NCI-H526 (cell line): ENCODE data around the gene CSMD2.

Source experiments
- DNase-seq, 2 experiments: peaks; one replicate each; lab custom pipeline; 2025; lab: John Stamatoyannopoulos, UW

The CSMD2 gene

GRCh38 chr1:33500547-33500946 is 664.5 kb downstream of the CSMD2 start:
- DNase-seq: no peak

- no peak for DNase-seq
Observed at GRCh38 chr1:33497410-33497809, 667.6 kb downstream of the CSMD2 start.

- no peak for DNase-seq
Observed at GRCh38 chr1:33494929-33495328, 670.1 kb downstream of the CSMD2 start.

GRCh38 chr1:33488624-33489023 is 676.4 kb downstream of the CSMD2 start:
- no peak for DNase-seq

- DNase-seq: no peak
Observed at GRCh38 chr1:33482412-33482811, 682.6 kb downstream of the CSMD2 start.

GRCh38 chr1:33477451-33477850 is 687.6 kb downstream of the CSMD2 start:
- DNase-seq: no peak

GRCh38 chr1:33473900-33474299 is 691.1 kb downstream of the CSMD2 start:
- no peak for DNase-seq

- DNase-seq: peak; percentile 96 to 99
Observed at GRCh38 chr1:33472269-33472980, 692.6 kb downstream of the CSMD2 start, which contains the start of gene ZSCAN20. TSS of gene ZSCAN20 (plus strand) at chr1:33472645. CDS start at chr1:33479289, 6,644 bp downstream.

GRCh38 chr1:33471416-33471815 is 693.6 kb downstream of the CSMD2 start:
- DNase-seq: no peak

GRCh38 chr1:33470495-33471012 is 694.5 kb downstream of the CSMD2 start:
- peak; percentile 73 to 87 for DNase-seq

GRCh38 chr1:33469691-33470090 is 695.3 kb downstream of the CSMD2 start:
- no peak for DNase-seq

- DNase-seq: no peak
Observed at GRCh38 chr1:33468967-33469366, 696.1 kb downstream of the CSMD2 start.

- no peak for DNase-seq
Observed at GRCh38 chr1:33468531-33468930, 696.5 kb downstream of the CSMD2 start.

GRCh38 chr1:33468011-33468410 is 697.0 kb downstream of the CSMD2 start:
- no peak for DNase-seq

GRCh38 chr1:33466159-33466558 is 698.9 kb downstream of the CSMD2 start:
- no peak for DNase-seq

- DNase-seq: no peak
Observed at GRCh38 chr1:33465316-33465715, 699.7 kb downstream of the CSMD2 start.

- no peak for DNase-seq
Observed at GRCh38 chr1:33464552-33464951, 700.5 kb downstream of the CSMD2 start.
